Natural killer cell (primary cell): Measurements from ENCODE around the gene RNASE12. TPM values are rescaled to one million over a fixed set of nuclear protein-coding genes. Genes with fewer than 3 reads are reported as not detected.

ENCODE experiments used
- ATAC-seq, 3 donors: fragments of 150-1000 bp in 2 of 3; fragments of 200-7000 bp in 1 of 3; cut with Tn5 transposase; 1 replicate in 1 of 3; 2 replicates in 2 of 3; pipeline ENCODE4 v1.10.0; 2021; ENCODE audit warnings: mild to moderate bottlenecking in 2 of 3, moderate library complexity in 2 of 3
- DNase-seq, 2 donors: peaks; one replicate each; pipeline versions ENCODE4 v3.0.0 to v3.0.0-alpha.2; 2013 to 2021; ENCODE audit warnings: mixed read lengths in 1 of 2
- H3K27ac ChIP-seq: one replicate; pipeline ENCODE4 v1.5.1; 2013; ENCODE audit warnings: mild to moderate bottlenecking, low read length
- H3K27me3 ChIP-seq: one replicate; pipeline ENCODE4 v1.6.1; 2013; ENCODE audit warnings: low read length; ENCODE audit not compliant: control insufficient read depth, insufficient read depth
- H3K36me3 ChIP-seq: one replicate; pipeline ENCODE4 v1.6.1; 2013; ENCODE audit warnings: low read length; ENCODE audit not compliant: control insufficient read depth, insufficient read depth
- H3K4me1 ChIP-seq: one replicate; pipeline ENCODE4 v1.6.1; 2013; ENCODE audit warnings: low read length; ENCODE audit not compliant: control insufficient read depth, insufficient read depth
- H3K4me3 ChIP-seq: one replicate; pipeline ENCODE4 v1.5.1; 2013; ENCODE audit warnings: low read length
- H3K9me3 ChIP-seq: one replicate; pipeline ENCODE4 v1.6.1; 2013; ENCODE audit warnings: low read length; ENCODE audit not compliant: control insufficient read depth, insufficient read depth
- H3K27ac Mint-ChIP-seq, 2 donors: one replicate each; pipeline ENCODE4 v1.8.0; 2022; ENCODE audit warnings: mild to moderate bottlenecking in 2 of 2, mixed read lengths in 2 of 2, moderate library complexity in 1 of 2
- H3K27me3 Mint-ChIP-seq, 2 donors: one replicate each; pipeline ENCODE4 v1.8.0; 2022; ENCODE audit warnings: low read depth in 2 of 2, mixed read lengths in 2 of 2
- H3K36me3 Mint-ChIP-seq: one replicate; pipeline ENCODE4 v1.8.0; 2022; ENCODE audit warnings: mixed read lengths
- H3K4me1 Mint-ChIP-seq, 2 donors: one replicate each; pipeline ENCODE4 v1.8.0; 2022; ENCODE audit warnings: mixed read lengths in 2 of 2
- H3K4me3 Mint-ChIP-seq: one replicate; pipeline ENCODE4 v1.8.0; 2022; ENCODE audit warnings: mild to moderate bottlenecking, moderate library complexity, mixed read lengths
- H3K9me3 Mint-ChIP-seq, 2 donors: one replicate each; pipeline ENCODE4 v1.8.0; 2022; ENCODE audit warnings: mixed read lengths in 2 of 2
- WGBS: methylation state at CpG from one replicate; pipeline ENCODE4 v1.1.7; 2013; ENCODE audit warnings: missing lambda C conversion rate; ENCODE audit not compliant: insufficient coverage; 5-methylcytosine and 5-hydroxymethylcytosine counted together
- intact Hi-C: fragments of 100-400 bp; cut with micrococcal nuclease; formaldehyde crosslinking; loops from one replicate; pipeline ENCODE4 v1.14.2; 2022
- total RNA-seq, 4 donors: library from RNA; stranded (reverse); fragments of 120-200 nt in 1 of 4; gene quantifications; one replicate each; pipeline versions ENCODE4 v1.2.3 to v1.2.4, GENCODE V29; 2013 to 2022
- TF ChIP-seq, protein P1 (sequence below): fragments of 200-600 bp; IDR thresholded peaks from one replicate; pipeline ENCODE4 v1.8.0; 2022; ENCODE audit warnings: antibody characterized with exemption

The RNASE12 gene
- total RNA-seq, 3 donors from 2014 or later (not counting 1 experiment from before 2014, with no cell fraction given): not detected

DNA sequence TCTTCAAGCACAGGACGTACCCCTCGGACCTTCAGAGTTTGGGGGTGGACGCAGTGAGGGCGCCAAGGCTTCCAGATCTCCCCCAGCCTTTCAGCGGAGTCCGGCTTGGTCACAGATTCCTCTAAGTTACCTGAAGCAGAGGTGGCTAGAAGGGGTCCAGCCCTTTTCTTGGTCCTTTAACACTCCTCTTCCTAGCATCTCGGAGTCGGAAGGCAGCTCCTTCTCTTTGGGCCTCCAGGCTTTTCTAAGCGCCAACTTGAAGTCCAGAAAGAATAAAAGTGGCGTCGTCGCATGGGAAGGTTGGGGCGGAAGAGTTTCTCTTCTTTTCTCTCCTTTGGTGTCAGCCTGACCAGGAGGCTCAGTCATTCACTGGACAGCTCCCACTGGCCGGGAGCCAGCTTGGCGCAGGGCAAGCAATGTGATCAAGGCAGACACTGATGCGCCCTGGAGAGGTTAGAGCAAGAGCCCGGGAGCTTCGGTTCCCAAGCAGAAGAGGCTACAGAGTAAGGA, 40.8 kb upstream of the RNASE12 start:
- WGBS: 3% methylated on average over 16 of the region's 18 CpGs
- H3K27me3 Mint-ChIP-seq: peaks cover 41 to 64% of the 10 kb centered on the region in 2 donors

DNA sequence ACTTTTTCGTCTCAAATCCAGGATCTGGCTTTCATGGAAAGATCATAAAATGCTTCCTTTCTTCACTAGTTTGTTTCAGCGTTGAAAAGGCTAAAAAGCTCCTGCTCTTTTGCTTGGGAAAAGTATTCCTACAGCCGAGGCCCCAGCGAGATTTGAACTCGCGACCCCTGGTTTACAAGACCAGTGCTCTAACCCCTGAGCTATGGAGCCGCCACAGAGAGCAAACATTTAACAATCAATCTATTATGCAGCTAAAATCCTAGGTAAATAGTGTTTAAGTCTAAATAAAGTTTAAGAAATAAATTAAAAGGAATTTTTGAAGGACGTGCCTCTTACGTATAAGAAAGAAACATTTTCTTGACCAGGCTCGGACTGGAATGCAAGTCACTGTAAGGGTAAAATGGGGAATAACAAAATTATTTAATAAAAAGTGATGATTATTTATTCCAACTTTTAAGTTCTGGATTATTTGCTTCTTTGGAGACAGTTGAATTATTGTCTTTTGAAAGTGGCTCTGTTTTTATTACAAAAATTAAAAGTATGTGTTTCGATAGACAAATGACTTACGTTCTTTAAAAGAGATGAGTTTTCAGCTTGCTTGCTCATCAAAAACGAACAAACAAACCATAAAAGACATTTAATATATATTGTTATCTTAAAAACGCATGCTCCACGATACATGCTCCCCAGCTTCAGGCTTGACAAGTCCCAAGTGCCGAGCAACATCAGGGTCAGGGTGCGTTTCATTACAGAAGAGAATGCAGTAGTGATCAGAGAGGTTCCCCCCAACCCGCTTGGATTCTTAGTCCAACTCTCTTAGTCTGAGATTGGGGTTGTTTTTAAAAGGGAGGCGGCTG, 40.1 kb upstream of the RNASE12 start:
- H3K27ac Mint-ChIP-seq: peak overlapping the region; percentile 87 to 88
- H3K36me3 ChIP-seq: no peaks in the 10 kb centered on the region
- H3K9me3 ChIP-seq: no peaks in the 10 kb centered on the region
- peak in 1 of 2 donors; percentile 77 for DNase-seq
- no peaks in the 10 kb centered on the region for H3K36me3 Mint-ChIP-seq
- H3K27me3 Mint-ChIP-seq: peaks cover 43 to 59% of the 10 kb centered on the region in 2 donors
- 0% methylated on average over 16 of the region's 19 CpGs for WGBS
- peaks cover 38% of the 10 kb centered on the region for H3K4me1 ChIP-seq
- H3K27ac ChIP-seq: no peak overlapping the region
- intact Hi-C loops: loop anchor here (2.0 kb wide), 1 partner anchor 18 kb away; no protein-coding TSS in a partner anchor
- peak in 1 of 3 donors; percentile 23 for ATAC-seq
- H3K4me3 ChIP-seq: peak overlapping the region; percentile 44
- H3K9me3 Mint-ChIP-seq: no peaks in the 10 kb centered on the region
- peak overlapping the region; percentile 82 for H3K4me3 Mint-ChIP-seq
- TF ChIP-seq, protein P1, sequence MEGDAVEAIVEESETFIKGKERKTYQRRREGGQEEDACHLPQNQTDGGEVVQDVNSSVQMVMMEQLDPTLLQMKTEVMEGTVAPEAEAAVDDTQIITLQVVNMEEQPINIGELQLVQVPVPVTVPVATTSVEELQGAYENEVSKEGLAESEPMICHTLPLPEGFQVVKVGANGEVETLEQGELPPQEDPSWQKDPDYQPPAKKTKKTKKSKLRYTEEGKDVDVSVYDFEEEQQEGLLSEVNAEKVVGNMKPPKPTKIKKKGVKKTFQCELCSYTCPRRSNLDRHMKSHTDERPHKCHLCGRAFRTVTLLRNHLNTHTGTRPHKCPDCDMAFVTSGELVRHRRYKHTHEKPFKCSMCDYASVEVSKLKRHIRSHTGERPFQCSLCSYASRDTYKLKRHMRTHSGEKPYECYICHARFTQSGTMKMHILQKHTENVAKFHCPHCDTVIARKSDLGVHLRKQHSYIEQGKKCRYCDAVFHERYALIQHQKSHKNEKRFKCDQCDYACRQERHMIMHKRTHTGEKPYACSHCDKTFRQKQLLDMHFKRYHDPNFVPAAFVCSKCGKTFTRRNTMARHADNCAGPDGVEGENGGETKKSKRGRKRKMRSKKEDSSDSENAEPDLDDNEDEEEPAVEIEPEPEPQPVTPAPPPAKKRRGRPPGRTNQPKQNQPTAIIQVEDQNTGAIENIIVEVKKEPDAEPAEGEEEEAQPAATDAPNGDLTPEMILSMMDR: no peak
- H3K27me3 ChIP-seq: peaks cover 12% of the 10 kb centered on the region
- H3K4me1 Mint-ChIP-seq: peaks cover 45 to 55% of the 10 kb centered on the region in 2 donors

More for the DNA sequence above, 40.8 kb upstream of the RNASE12 start:
- peak overlapping the region; percentile 82 for H3K4me3 Mint-ChIP-seq
- Histone ChIP-seq H3K4me3 (peak overlapping the region; percentile 44), H3K27ac (no peak overlapping the region), H3K9me3 (no peaks in the 10 kb centered on the region), H3K36me3 (no peaks in the 10 kb centered on the region), H3K4me1 (peaks cover 32% of the 10 kb centered on the region), H3K27me3 (peaks cover 11% of the 10 kb centered on the region)
- TF ChIP-seq, protein P1: no peak
- ATAC-seq: no peak
- H3K9me3 Mint-ChIP-seq: no peaks in the 10 kb centered on the region
- peak overlapping the region; percentile 84 to 93 for H3K27ac Mint-ChIP-seq
- intact Hi-C loops: loop anchor here (1.0 to 2.0 kb wide), 2 partner anchors 19 to 49 kb away; no protein-coding TSS in a partner anchor
- peak in 1 of 2 donors; percentile 41 for DNase-seq
- H3K4me1 Mint-ChIP-seq: peaks cover 42 to 52% of the 10 kb centered on the region in 2 donors
- H3K36me3 Mint-ChIP-seq: no peaks in the 10 kb centered on the region

DNA sequence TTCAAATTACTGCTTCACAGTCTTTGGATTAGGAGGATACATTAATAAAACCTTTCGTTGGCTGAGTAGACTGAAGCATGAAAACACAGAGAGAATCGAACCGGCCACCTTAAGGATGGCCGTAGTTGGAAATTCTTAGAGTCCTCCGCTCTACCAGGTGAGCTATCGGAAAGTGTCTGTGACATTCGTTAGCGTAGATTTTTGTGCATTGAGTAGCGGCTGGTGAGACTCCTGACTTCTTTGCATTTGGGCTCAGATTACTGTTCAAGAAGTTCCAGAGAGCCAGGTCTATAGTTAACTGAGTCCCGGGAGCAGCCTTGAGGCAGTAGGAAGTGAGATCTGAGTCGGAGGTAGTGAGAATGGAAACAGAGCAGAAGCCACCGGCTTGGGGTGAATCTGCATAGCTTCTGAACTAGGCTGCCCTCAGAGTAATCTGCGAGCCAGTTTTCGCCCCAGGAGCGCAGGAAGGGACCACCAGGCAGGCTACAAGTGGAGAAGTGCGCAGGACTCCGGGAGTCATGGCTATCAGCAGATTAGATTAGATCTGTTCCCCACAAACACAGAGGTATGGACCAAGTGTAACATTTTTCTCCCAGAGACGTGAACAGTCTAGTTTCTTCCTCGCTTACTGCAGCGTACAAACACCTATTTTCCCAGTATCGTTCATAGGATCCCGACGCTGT, 39.3 kb upstream of the RNASE12 start:
- Mint-ChIP-seq H3K4me1 (peaks cover 52 to 60% of the 10 kb centered on the region in 2 donors), H3K4me3 (peak overlapping the region; percentile 82)
- peaks cover 11% of the 10 kb centered on the region for H3K27me3 ChIP-seq

More for the DNA sequence above, 39.3 kb upstream of the RNASE12 start:
- H3K36me3 ChIP-seq: no peaks in the 10 kb centered on the region
- intact Hi-C loops: loop anchor here (2.0 kb wide), 1 partner anchor 18 kb away; no protein-coding TSS in a partner anchor
- Mint-ChIP-seq H3K9me3 (no peaks in the 10 kb centered on the region), H3K36me3 (no peaks in the 10 kb centered on the region), H3K27me3 (peaks cover 42 to 55% of the 10 kb centered on the region in 2 donors), H3K27ac (peak overlapping the region; percentile 87 to 88)
- peaks cover 45% of the 10 kb centered on the region for H3K4me1 ChIP-seq
- H3K9me3 ChIP-seq: no peaks in the 10 kb centered on the region
- DNase-seq (peak in 1 of 2 donors; percentile 68), ATAC-seq (peak in 2 of 3 donors; percentile 20 to 28)
- 6% methylated on average over 23 of the region's 23 CpGs for WGBS
- peak overlapping the region; percentile 44 for H3K4me3 ChIP-seq
- TF ChIP-seq, protein P1: no peak
- peak overlapping the region; percentile 16 for H3K27ac ChIP-seq
